Fibroblast of villous mesenchyme (primary cell): Measurements from ENCODE around the gene MAP4K4. TPM values are rescaled to one million over a fixed set of nuclear protein-coding genes. Genes with fewer than 3 reads are reported as not detected.

Experiments used
- DNase-seq: peaks from one replicate; pipeline ENCODE4 v3.0.0-alpha.2; 2010; ENCODE audit warnings: low read depth
- H3K4me3 ChIP-seq: 2 replicates; pipeline ENCODE4 v1.5.1; 2011; ENCODE audit warnings: low read depth, mild to moderate bottlenecking, low read length
- CTCF ChIP-seq: IDR thresholded peaks from 2 replicates; pipeline ENCODE4 v1.5.1; 2012; ENCODE audit warnings: low read depth, mild to moderate bottlenecking, low read length; ENCODE audit not compliant: insufficient read depth
- total RNA-seq: library from RNA; depleted of rRNA; stranded (reverse); fragments of >200 nt; gene quantifications from 2 replicates; pipeline ENCODE4 v1.2.3, GENCODE V29; 2012

Gene MAP4K4
- total RNA-seq, 1 donor, result 95.0 TPM

- DNase-seq, result no peak
- H3K4me3 ChIP-seq, result no peak overlapping the region
- no peak for TF ChIP-seq CTCF
Measured at GRCh38 chr2:101860782-101861181, 163.3 kb downstream of the MAP4K4 start.

GRCh38 chr2:101861382-101861781, 163.9 kb downstream of the MAP4K4 start:
- DNase-seq, result no peak
- no peak overlapping the region for H3K4me3 ChIP-seq
- no peak for TF ChIP-seq CTCF

DNA sequence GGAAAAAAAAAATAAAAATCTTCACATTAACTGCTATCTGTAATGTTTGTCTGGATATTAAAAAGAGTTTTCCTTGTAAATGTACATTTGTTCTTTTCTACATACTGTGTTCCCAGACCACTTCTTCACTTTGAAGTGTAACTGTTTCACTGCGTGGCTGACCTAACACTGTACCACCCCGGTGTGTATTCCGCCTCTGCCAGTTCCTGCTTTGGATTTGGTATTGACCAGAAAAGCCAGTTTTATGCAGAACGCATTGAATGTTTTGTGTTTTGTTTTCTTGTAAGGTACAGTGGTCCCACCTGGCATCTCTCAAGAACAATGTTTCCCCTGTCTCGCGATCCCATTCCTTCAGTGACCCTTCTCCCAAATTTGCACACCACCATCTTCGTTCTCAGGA, 166.0 kb downstream of the MAP4K4 start:
- DNase-seq, result no peak
- TF ChIP-seq CTCF, result no peak
- no peak overlapping the region for H3K4me3 ChIP-seq

GRCh38 chr2:101864426-101864825, 166.9 kb downstream of the MAP4K4 start:
- TF ChIP-seq CTCF, result no peak
- no peak overlapping the region for H3K4me3 ChIP-seq
- DNase-seq, result no peak

GRCh38 chr2:101868525-101868924, 171.0 kb downstream of the MAP4K4 start:
- DNase-seq, result no peak
- H3K4me3 ChIP-seq, result no peak overlapping the region
- TF ChIP-seq CTCF, result no peak

DNA sequence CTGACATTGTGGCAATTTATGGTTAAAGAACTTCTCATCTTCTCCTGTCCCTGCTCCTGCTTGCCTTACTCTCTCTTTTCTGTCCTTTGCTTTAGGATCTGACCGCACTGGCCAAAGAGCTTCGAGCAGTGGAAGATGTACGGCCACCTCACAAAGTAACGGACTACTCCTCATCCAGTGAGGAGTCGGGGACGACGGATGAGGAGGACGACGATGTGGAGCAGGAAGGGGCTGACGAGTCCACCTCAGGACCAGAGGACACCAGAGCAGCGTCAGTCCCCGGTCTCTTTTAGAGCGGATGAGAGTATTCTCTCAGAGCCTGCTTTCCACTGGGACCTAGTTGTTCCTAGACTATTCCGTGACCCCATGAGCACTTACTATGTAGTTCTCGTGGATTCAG, 172.0 kb downstream of the MAP4K4 start:
- no peak for DNase-seq
- H3K4me3 ChIP-seq, result no peak overlapping the region
- TF ChIP-seq CTCF, result no peak

- DNase-seq, result no peak
- no peak overlapping the region for H3K4me3 ChIP-seq
- TF ChIP-seq CTCF, result no peak
Measured at GRCh38 chr2:101870444-101870843, 172.9 kb downstream of the MAP4K4 start.
